GOT3 (cell line): ENCODE measurements around the gene NR5A2.
A peak's percentile ranks its signal among the peaks of the same experiment; 100 is the strongest.
"Not testable (repeated sequence)": the region's sequence is repeated elsewhere in the genome, so short reads cannot be mapped to it uniquely, and the experiment has no call there.

Experiments used
- DNase-seq: peaks from one replicate; lab custom pipeline; 2025; ENCODE audit warnings: mixed read lengths; lab: John Stamatoyannopoulos, UW

The NR5A2 gene

GRCh38 chr1:200165493-200166220 is 138.1 kb downstream of the NR5A2 start:
- no peak for DNase-seq

- no peak for DNase-seq
Measured at GRCh38 chr1:200166411-200166810, 138.9 kb downstream of the NR5A2 start.

DNA sequence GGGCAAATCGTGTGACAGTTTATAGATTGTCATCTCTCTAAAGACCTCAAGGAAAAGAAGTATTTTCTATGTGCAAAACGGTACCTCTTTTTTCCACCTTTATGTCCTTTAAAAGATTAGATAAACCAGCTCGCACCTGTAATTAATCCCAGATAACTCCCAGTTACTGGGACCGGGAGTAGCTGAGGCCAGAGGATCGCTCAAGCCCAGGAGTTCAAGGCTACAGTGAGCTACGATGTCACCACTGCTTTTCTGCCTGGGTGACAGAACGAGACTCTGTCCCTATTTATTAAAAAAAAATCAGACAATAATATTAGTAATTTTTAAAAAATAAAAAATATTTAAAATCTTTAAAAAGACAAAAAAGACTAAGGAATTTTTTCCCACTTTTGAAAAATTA is 141.4 kb downstream of the NR5A2 start:
- DNase-seq: no peak

GRCh38 chr1:200172311-200172710 is 144.8 kb downstream of the NR5A2 start:
- no peak for DNase-seq

GRCh38 chr1:200173097-200173618 is 145.6 kb downstream of the NR5A2 start:
- no peak for DNase-seq

GRCh38 chr1:200174525-200175295 is 147.2 kb downstream of the NR5A2 start:
- no peak for DNase-seq

DNA sequence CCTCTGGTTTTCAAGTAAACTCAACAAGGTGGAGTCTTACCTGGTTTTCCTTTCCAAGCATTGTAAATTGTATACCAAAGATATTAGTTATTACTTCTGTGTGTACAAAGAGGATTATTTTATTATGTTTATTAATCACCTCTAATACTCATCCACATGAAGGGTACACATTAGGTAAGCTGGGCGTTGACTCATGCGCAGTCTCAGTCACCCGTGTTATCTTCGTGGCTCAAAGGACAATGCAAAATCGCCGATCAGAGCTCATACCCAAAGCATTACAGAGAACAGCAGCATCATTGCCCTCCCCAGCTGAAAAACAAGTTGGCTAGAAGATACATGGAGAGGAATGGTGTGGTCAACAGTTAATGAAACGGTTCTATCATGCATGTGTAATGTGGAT is 148.7 kb downstream of the NR5A2 start:
- no peak for DNase-seq

GRCh38 chr1:200176798-200177197 is 149.3 kb downstream of the NR5A2 start:
- no peak for DNase-seq

DNA sequence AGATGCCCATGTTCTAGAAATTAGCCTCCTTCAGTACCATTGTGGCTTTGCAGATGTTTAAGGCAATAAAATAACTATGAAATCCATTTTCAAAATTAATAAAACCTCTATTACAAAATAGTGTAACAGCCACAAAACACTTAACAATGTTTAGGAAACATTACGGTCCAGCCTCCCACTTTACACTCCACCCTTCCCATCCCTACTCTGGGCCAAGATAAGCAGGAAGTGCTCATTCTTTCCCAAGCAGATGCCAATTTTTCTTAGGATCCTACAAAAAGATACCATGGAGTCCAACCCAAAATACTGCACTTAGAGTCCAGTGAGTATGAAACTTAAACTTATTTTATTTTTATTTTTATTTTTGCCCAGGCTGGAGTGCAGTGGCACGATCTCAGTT is 150.8 kb downstream of the NR5A2 start:
- no peak for DNase-seq

GRCh38 chr1:200179126-200179780 is 151.7 kb downstream of the NR5A2 start:
- DNase-seq: no peak

GRCh38 chr1:200179781-200180160 is 152.3 kb downstream of the NR5A2 start:
- no peak for DNase-seq

GRCh38 chr1:200180821-200181220 is 153.3 kb downstream of the NR5A2 start:
- DNase-seq: peak; percentile 37

DNA sequence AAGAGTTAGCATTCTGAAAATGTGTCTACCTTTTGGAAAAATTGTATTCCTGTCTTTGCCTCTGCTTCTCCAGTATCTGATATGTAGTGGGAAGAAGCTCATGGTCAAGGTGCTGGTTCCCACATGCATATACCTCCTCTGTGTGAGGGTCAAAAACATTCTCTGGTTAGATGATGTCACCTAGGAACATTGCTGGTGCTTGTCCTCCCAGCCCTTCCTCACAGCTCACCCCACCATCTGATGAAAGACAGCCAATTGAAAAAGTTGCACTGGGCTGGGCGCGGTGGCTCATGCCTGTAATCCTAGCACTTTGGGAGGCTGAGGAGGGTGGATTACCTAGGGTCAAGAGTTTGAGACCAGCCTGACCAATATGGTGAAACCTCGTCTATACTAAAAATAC is 154.4 kb downstream of the NR5A2 start:
- no peak for DNase-seq

- no peak for DNase-seq
Measured at GRCh38 chr1:200182701-200183100, 155.2 kb downstream of the NR5A2 start.

DNA sequence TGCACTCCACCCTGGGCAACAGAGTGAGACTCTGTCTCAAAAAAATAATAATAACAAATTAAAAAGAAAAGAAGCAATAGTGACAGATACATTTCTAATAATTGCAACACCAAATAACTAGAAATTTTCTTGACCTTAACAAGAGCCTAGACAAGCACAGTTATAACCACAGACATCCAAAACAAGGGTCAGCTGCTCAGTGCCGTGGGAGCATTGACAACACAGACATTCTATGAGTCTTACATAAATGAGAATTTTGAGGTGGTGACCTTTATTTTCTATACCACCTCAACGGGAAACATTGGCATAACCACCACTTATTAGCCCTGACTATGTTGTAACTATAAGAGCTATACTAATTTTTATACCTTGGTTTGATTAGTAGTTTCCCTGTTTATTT is 156.1 kb downstream of the NR5A2 start:
- no peak for DNase-seq

- DNase-seq: peak; percentile 45
Measured at GRCh38 chr1:200184196-200184595, 156.7 kb downstream of the NR5A2 start.

- DNase-seq: not testable (repeated sequence)
Measured at GRCh38 chr1:200185191-200185590, 157.7 kb downstream of the NR5A2 start.

GRCh38 chr1:200187332-200187731 is 159.8 kb downstream of the NR5A2 start:
- DNase-seq: not testable (repeated sequence)

DNA sequence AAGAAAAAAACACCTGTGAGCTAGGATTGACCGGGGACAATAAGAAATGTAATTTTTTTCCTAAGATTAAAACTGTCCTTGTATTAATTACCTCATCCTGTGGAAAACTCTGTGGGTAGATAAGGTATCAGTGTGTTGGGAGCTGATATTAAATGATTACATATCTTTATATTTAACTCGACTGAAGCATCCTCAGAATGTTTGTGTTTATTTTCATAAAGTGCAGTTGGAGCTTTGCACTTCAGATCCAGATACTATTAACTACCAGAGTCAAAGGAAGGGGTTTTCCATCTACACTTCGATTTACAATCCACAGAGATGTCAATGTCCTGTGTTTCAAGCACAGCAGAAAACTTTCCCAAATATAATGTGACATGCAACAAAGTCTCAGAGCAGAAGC is 164.5 kb downstream of the NR5A2 start:
- no peak for DNase-seq

- no peak for DNase-seq
Measured at GRCh38 chr1:200194477-200194876, 167.0 kb downstream of the NR5A2 start.

- DNase-seq: no peak
Measured at GRCh38 chr1:200198236-200198635, 170.7 kb downstream of the NR5A2 start.

GRCh38 chr1:200205216-200205995 is 177.9 kb downstream of the NR5A2 start:
- DNase-seq: no peak
